ENCODE data around the gene HEYL. TPM values are rescaled to one million over a fixed set of nuclear protein-coding genes. Genes with fewer than 3 reads are reported as not detected.

HEYL gene
- total and polyA plus RNA-seq, 2 of the 8 experiments (the other 6 are each of a cell fraction or from before 2014, with no cell fraction given): 1.8 to 3.1 TPM

DNA sequence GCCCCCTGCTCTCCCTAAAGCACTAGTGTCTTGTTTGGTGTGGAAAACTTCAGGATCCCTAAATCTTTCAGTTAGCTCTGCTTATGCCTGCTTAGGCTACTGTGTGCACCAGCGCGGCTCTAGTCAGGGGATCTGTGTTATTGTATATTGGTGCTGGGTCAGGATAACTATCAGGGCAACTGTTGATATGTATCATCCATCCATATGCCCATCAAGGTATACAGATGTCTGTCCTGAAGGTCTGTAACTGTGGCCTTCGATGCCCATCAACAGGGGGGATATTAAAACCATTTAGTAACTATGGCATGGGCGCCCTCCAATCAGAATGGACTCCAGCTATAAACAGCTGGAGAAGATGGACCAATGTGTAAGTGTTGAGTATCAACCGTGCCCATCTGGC is 20.1 kb upstream of the HEYL start (continued):
- TF ChIP-seq SP1 (IDR thresholded peaks at IDR 0.05; ENCODE audit: low read depth, low read length): no peak
- TF ChIP-seq, protein P1, sequence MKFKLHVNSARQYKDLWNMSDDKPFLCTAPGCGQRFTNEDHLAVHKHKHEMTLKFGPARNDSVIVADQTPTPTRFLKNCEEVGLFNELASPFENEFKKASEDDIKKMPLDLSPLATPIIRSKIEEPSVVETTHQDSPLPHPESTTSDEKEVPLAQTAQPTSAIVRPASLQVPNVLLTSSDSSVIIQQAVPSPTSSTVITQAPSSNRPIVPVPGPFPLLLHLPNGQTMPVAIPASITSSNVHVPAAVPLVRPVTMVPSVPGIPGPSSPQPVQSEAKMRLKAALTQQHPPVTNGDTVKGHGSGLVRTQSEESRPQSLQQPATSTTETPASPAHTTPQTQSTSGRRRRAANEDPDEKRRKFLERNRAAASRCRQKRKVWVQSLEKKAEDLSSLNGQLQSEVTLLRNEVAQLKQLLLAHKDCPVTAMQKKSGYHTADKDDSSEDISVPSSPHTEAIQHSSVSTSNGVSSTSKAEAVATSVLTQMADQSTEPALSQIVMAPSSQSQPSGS (IDR thresholded peaks at IDR 0.05; ENCODE audit: low read length): no peak
- TF ChIP-seq SP2 (IDR thresholded peaks at IDR 0.05; ENCODE audit: low read length): no peak
- TF ChIP-seq TBP (IDR thresholded peaks at IDR 0.05; ENCODE audit: low read depth, low read length): no peak
- no peak for TF ChIP-seq FOSL1 (IDR thresholded peaks at IDR 0.05; ENCODE audit: insufficient read depth, low read depth, low read length)
